Uterus (tissue), 4 donors: ENCODE data around the gene NHS. TPM values are rescaled to one million over a fixed set of nuclear protein-coding genes. Genes with fewer than 3 reads are reported as not detected.

Source experiments
- DNase-seq, 2 donors: peaks; one replicate each; pipeline ENCODE4 v3.0.0-alpha.2; 2019 to 2020
- H3K27ac ChIP-seq, 2 donors: fragments of 200-600 bp; sonication (generic); 1 replicate in 1 of 2; 2 replicates in 1 of 2; pipeline ENCODE4 v1.5.1; 2016 to 2018
- H3K27me3 ChIP-seq, 2 donors: fragments of 200-600 bp; sonication (generic); one replicate each; pipeline ENCODE4 v1.5.1; 2018 to 2019; ENCODE audit warnings: control low read depth in 1 of 2
- H3K36me3 ChIP-seq, 2 donors: fragments of 200-600 bp; sonication (generic); one replicate each; pipeline ENCODE4 v1.5.1; 2019; ENCODE audit warnings: control low read depth in 1 of 2
- H3K4me1 ChIP-seq, 2 donors: fragments of 200-600 bp; sonication (generic); one replicate each; pipeline ENCODE4 v1.5.1; 2018 to 2019; ENCODE audit warnings: control low read depth in 1 of 2
- H3K4me3 ChIP-seq, 2 donors: fragments of 200-600 bp; sonication (generic); 1 replicate in 1 of 2; 2 replicates in 1 of 2; pipeline ENCODE4 v1.5.1; 2018 to 2019; ENCODE audit warnings: mild to moderate bottlenecking in 1 of 2
- H3K9me3 ChIP-seq, 2 donors: fragments of 200-600 bp; sonication (generic); one replicate each; pipeline ENCODE4 v1.5.1; 2019; ENCODE audit warnings: control low read depth in 1 of 2
- POLR2A ChIP-seq, 2 donors: fragments of 450-650 bp; IDR thresholded peaks; one replicate each; pipeline ENCODE4 v1.6.1; 2016; ENCODE audit warnings: antibody characterized with exemption in 2 of 2, mild to moderate bottlenecking in 1 of 2, moderate library complexity in 1 of 2
- intact Hi-C: fragments of 100-400 bp; cut with DNase I; formaldehyde crosslinking; loops from one replicate; pipeline ENCODE4 v1.15.1; 2023; ENCODE audit warnings: low total_unique reads
- total RNA-seq, 4 donors: library from RNA; depleted of rRNA in 3 of 4; stranded (reverse); fragments of >200 nt in 3 of 4; gene quantifications; one replicate each; pipeline versions ENCODE4 v1.1.0 to v1.2.4, GENCODE V29; 2014 to 2023
- TF ChIP-seq, protein P1 (sequence below), 4 experiments: fragments of 200-600 bp in 2 of 4; fragments of 450-650 bp in 2 of 4; sonication (generic) in 2 of 4; IDR thresholded peaks; one replicate each; pipeline ENCODE4 v1.5.1; 2016 to 2019; ENCODE audit warnings: antibody characterized with exemption in 4 of 4, mild to moderate bottlenecking in 2 of 4, moderate library complexity in 1 of 4
- donor health status: DM: yes; HTN: yes; CAD: no.

Gene NHS
- total RNA-seq, 4 donors from 2014 or later: 3.5 to 14.3 (median 9.5) TPM

DNA sequence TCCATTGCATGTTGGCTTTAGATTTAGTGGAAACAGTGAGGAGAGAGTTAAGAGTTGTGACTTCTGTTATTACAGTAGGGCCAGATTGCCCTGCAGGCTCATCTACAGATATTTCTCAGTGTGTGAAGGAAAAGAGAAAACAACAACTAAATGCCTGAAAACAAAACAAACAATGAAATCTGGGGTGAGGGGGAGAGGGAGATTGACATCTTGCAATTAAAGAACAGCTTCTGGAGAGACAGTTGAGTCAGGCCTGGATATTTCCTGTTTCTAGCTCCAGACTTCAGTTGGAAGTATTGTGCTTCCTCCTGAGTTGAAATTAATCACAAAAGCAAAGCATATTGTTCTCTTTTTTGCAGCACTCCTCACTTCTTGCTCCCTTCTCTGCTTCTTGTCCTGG is 254.0 kb downstream of the NHS start:
- H3K27ac ChIP-seq: no peak overlapping the region
- peaks cover 0 to 3% of the 10 kb centered on the region in 2 donors for H3K27me3 ChIP-seq
- no peaks in the 10 kb centered on the region for H3K36me3 ChIP-seq
- no peak for TF ChIP-seq POLR2A (IDR thresholded peaks at IDR 0.05)
- TF ChIP-seq, protein P1, sequence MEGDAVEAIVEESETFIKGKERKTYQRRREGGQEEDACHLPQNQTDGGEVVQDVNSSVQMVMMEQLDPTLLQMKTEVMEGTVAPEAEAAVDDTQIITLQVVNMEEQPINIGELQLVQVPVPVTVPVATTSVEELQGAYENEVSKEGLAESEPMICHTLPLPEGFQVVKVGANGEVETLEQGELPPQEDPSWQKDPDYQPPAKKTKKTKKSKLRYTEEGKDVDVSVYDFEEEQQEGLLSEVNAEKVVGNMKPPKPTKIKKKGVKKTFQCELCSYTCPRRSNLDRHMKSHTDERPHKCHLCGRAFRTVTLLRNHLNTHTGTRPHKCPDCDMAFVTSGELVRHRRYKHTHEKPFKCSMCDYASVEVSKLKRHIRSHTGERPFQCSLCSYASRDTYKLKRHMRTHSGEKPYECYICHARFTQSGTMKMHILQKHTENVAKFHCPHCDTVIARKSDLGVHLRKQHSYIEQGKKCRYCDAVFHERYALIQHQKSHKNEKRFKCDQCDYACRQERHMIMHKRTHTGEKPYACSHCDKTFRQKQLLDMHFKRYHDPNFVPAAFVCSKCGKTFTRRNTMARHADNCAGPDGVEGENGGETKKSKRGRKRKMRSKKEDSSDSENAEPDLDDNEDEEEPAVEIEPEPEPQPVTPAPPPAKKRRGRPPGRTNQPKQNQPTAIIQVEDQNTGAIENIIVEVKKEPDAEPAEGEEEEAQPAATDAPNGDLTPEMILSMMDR (IDR thresholded peaks at IDR 0.05): no peak
- H3K4me3 ChIP-seq: no peak overlapping the region
- H3K4me1 ChIP-seq: no peaks in the 10 kb centered on the region
- DNase-seq: no peak
- intact Hi-C loops: no loop called here
- H3K9me3 ChIP-seq: no peaks in the 10 kb centered on the region

DNA sequence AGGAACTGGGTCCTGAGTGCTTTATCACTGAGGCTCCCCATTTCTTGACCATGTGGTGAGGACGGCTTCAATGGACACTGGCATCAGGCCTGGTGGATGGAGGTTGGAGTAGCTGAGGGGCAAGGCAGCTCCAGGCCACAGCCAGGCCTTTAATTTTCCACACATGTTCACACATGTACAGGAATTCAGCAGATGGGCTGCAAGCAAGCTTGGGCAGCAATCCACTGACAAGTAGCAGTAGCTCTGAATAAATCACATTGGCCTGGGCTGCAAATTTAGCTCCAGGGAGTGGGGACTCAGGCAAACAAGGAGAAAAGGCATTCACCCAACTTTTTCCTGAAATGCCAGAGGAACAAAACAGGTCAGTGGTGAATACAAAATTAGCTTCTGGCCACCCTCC is 254.5 kb downstream of the NHS start:
- no peaks in the 10 kb centered on the region for H3K36me3 ChIP-seq
- no peak for DNase-seq
- H3K27ac ChIP-seq: no peak overlapping the region
- intact Hi-C loops: no loop called here
- H3K9me3 ChIP-seq: no peaks in the 10 kb centered on the region
- no peaks in the 10 kb centered on the region for H3K4me1 ChIP-seq
- no peak overlapping the region for H3K4me3 ChIP-seq
- peaks cover 0 to 3% of the 10 kb centered on the region in 2 donors for H3K27me3 ChIP-seq
- TF ChIP-seq POLR2A (IDR thresholded peaks at IDR 0.05): no peak
- TF ChIP-seq, protein P1 (IDR thresholded peaks at IDR 0.05): no peak

DNA sequence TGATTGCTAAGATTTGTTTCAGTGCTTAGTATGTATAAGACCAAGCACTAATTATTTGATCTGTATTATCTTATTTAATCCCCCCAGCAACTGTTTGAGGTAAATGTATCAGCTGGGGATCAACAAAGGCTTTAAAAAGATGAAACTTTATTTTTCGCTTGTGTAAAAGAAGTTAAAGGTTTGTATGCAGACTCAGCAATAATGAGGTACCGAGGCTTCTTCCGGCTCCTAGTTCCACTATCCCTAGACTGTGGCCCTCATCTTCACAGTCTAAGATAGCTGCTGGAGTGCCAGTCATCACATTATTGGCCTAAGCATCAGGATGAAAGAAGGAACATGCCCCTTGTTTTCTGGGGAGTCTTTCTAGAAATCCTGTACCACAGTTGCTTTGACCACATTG is 256.6 kb downstream of the NHS start:
- H3K4me1 ChIP-seq: no peaks in the 10 kb centered on the region
- intact Hi-C loops: no loop called here
- no peaks in the 10 kb centered on the region for H3K9me3 ChIP-seq
- no peak overlapping the region for H3K4me3 ChIP-seq
- no peaks in the 10 kb centered on the region for H3K36me3 ChIP-seq
- H3K27me3 ChIP-seq: peaks cover 0 to 3% of the 10 kb centered on the region in 2 donors
- no peak overlapping the region for H3K27ac ChIP-seq
- TF ChIP-seq POLR2A (IDR thresholded peaks at IDR 0.05): no peak
- TF ChIP-seq, protein P1 (IDR thresholded peaks at IDR 0.05): no peak
- DNase-seq: no peak

DNA sequence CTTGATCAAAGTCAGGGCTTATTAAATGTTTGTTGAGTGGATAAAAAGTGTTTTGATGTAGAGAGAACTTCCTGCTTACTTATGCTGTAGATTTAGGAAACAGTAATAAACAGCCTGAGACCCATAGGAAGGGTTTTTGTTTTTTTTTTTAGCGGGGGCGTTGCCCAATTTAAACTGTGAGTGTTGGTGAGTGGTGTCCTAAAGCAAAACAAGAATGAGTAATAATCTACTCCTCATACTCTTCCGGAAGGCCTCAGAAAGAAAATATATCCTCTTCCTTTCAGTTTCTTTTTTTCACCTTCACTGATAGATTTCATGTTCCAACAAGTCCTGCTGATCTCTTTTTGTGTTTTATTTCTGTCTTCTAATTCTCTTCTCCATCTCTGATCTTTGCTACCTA is 257.9 kb downstream of the NHS start:
- TF ChIP-seq, protein P1 (IDR thresholded peaks at IDR 0.05): no peak
- TF ChIP-seq POLR2A (IDR thresholded peaks at IDR 0.05): no peak
- no peaks in the 10 kb centered on the region for H3K36me3 ChIP-seq
- H3K4me1 ChIP-seq: no peaks in the 10 kb centered on the region
- peaks cover 0 to 3% of the 10 kb centered on the region in 2 donors for H3K27me3 ChIP-seq
- intact Hi-C loops: no loop called here
- H3K4me3 ChIP-seq: no peak overlapping the region
- DNase-seq: no peak
- no peaks in the 10 kb centered on the region for H3K9me3 ChIP-seq
- peak overlapping the region; percentile 11 to 41 for H3K27ac ChIP-seq

DNA sequence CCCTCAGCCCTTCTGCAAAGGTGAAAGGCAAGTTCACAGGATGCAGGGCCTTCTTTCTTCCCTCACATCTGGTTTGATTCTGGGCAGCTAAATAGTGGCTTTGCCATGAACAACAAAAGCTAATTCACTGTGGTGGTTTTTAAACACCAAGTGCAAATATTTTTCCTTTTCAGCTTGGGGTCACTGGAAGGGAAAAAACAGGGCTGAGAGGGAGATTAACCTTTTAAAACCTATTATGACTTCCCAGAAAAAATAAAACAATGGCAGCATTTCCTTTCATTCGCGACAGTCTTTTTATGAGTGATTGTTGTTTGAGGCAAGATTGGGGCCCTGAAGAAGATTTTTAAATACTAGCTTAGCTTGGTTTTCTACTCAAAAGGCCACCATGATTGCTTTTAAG is 258.5 kb downstream of the NHS start:
- Histone ChIP-seq H3K4me3 (no peak overlapping the region), H3K36me3 (no peaks in the 10 kb centered on the region), H3K4me1 (no peaks in the 10 kb centered on the region), H3K27me3 (peaks cover 0 to 2% of the 10 kb centered on the region in 2 donors), H3K27ac (peak overlapping the region; percentile 11 to 41), H3K9me3 (no peaks in the 10 kb centered on the region)
- intact Hi-C loops: no loop called here
- no peak for DNase-seq
- TF ChIP-seq, protein P1 (IDR thresholded peaks at IDR 0.05): no peak
